GM23248 (cell line): Measurements from ENCODE around the gene ADIPOQ.

Experiments
- EZH2 ChIP-seq: fragments of 200-600 bp; sonication (generic); IDR thresholded peaks from 2 replicates; pipeline ENCODE4 v1.6.1; 2018; ENCODE audit warnings: antibody characterized with exemption, mild to moderate bottlenecking; ENCODE audit not compliant: insufficient read depth, poor library complexity, severe bottlenecking
- EZH2phosphoT487 ChIP-seq: fragments of 200-600 bp; sonication (generic); IDR thresholded peaks from 2 replicates; pipeline ENCODE4 v1.6.1; 2018; ENCODE audit warnings: antibody characterized with exemption, moderate library complexity, mild to moderate bottlenecking, low read depth; ENCODE audit not compliant: insufficient read depth

DNA sequence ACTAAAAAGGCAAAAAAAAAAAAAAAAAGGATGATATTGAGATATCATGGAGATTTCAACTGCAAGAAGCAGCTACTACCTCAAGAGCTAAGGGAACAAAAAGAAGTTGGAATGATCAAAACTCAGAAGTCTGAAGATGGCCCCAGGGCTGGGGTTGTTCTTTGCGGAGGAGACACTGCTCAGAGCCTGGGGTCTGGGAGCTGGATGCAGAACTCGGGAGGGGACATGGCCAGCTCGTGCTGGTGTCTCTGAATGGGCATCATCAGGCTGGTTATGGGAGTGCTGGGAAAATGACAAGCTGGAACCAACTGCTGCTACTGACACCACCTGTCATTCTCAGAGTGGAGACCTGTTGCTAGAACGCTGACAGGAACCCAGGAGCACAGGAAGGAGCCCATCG lies 14.2 kb upstream of the ADIPOQ start:
- TF ChIP-seq EZH2phosphoT487 (no peak), EZH2 (no peak)
